ENCODE results near the gene PIR.

DNA sequence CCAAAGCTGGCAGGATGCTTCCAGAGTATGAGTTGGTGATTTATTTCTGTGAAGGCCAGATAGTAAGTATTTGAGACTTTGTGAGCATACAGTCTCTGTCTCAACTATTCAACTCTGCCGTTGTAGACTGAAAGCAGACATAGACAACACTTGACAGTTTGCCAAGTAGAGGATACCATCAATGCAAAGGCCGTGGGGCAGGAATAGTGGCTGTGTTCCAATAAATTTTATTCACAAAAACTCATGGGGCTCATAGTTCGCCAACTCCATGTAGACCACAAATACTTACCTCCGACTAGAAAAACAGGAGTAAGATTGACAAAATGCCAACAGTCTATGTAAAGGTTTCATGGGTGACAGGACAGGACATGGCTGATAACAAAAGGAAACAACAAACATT, 3.7 kb upstream of the PIR start:
- no peak for TF ChIP-seq ATF3 (IDR thresholded peaks at IDR 0.05; ENCODE audit: insufficient read depth, low read depth, low read length)
- no peak for TF ChIP-seq HDAC2 (IDR thresholded peaks at IDR 0.05; ENCODE audit: borderline replicate concordance in 1 of 2, low read depth in 2 of 2, low read length in 2 of 2)
- TF ChIP-seq CHD2 (IDR thresholded peaks at IDR 0.05; ENCODE audit: low read length), result no peak
- no peak for TF ChIP-seq EZH2 (IDR thresholded peaks at IDR 0.05; ENCODE audit: low read depth, low read length, severe bottlenecking)
- TF ChIP-seq TCF12 (IDR thresholded peaks at IDR 0.05; ENCODE audit: low read depth, low read length), result no peak
- TF ChIP-seq CTCF (IDR thresholded peaks at IDR 0.05; ENCODE audit: control extremely low read depth in 1 of 3, insufficient read depth in 1 of 3, low read depth in 1 of 3, low read length in 3 of 3), result no peak
- no peak for TF ChIP-seq RFX5 (IDR thresholded peaks at IDR 0.05; ENCODE audit: borderline replicate concordance, low read depth, low read length)
- TF ChIP-seq POLR2AphosphoS5 (IDR thresholded peaks at IDR 0.05; ENCODE audit: low read depth, low read length), result no peak
- TF ChIP-seq FOSL1 (IDR thresholded peaks at IDR 0.05; ENCODE audit: insufficient read depth, low read depth, low read length), result no peak
- TF ChIP-seq CEBPB (IDR thresholded peaks at IDR 0.05; ENCODE audit: low read depth, low read length), result no peak
- TF ChIP-seq SIN3A (conservative IDR thresholded peaks at IDR 0.05 in 1 of 2, IDR thresholded peaks at IDR 0.05 in 1 of 2; ENCODE audit: low read depth in 1 of 2, low read length in 2 of 2), result no peak

All from H1 (cell line).